Loucy (cell line): ENCODE data around the gene POP5.

Source experiments
- EZH2phosphoT487 ChIP-seq: fragments of 200-600 bp; IDR thresholded peaks from 2 replicates; pipeline ENCODE4 v1.6.1; 2018; ENCODE audit warnings: antibody characterized with exemption, mild to moderate bottlenecking, moderate library complexity, borderline replicate concordance
- TF ChIP-seq, protein P1 (sequence below): fragments of 200-600 bp; sonication (generic); conservative IDR thresholded peaks from 2 replicates; pipeline ENCODE4 v1.5.1; 2014; ENCODE audit warnings: mild to moderate bottlenecking, antibody characterized with exemption, low read length

DNA sequence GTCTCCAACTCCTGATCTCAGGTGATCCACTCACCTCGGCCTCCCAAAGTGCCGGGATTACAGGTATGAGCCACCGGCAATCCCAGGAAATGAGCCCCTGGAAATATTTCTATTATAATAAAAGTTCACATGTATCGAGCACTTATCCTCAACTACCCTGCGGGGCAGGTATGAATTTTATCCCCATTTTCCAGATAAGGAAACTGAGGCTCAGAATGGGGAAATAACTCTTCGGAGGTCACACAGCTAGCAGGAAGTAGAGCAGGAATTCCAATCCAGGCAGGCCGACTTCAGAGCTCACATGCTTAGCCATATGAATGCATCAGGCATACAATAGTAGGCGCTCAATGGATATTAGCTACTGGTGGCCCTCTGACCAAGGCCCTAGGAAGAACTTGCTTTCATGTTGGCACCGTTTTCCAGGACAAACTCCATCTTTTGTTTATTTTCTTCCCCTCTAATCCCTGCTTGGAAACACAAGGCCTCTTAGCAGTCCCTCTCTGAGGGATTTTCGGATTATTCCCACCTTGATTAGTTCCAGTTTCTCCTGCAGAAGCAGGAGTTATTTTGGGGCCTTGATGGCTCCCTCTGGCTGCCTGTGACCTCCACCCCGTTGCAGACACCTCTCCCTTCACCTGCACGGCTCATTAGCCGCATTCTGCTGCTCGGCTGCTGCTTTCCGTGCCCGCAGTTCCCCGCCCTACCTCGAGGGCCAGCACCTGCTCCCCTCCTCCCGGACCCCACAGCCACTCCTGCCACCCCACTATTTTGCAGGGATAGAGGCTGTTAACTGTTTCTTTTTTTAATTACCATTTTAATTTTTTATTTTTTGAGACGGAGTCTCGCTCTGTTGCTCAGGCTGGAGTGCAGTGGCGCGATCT is 18.7 kb upstream of the POP5 start:
- no peak for TF ChIP-seq EZH2phosphoT487
- TF ChIP-seq, protein P1, sequence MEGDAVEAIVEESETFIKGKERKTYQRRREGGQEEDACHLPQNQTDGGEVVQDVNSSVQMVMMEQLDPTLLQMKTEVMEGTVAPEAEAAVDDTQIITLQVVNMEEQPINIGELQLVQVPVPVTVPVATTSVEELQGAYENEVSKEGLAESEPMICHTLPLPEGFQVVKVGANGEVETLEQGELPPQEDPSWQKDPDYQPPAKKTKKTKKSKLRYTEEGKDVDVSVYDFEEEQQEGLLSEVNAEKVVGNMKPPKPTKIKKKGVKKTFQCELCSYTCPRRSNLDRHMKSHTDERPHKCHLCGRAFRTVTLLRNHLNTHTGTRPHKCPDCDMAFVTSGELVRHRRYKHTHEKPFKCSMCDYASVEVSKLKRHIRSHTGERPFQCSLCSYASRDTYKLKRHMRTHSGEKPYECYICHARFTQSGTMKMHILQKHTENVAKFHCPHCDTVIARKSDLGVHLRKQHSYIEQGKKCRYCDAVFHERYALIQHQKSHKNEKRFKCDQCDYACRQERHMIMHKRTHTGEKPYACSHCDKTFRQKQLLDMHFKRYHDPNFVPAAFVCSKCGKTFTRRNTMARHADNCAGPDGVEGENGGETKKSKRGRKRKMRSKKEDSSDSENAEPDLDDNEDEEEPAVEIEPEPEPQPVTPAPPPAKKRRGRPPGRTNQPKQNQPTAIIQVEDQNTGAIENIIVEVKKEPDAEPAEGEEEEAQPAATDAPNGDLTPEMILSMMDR, result no peak
